G401 (cell line): Measurements from ENCODE around the gene MCF2L. TPM values are rescaled to one million over a fixed set of nuclear protein-coding genes. Genes with fewer than 3 reads are reported as not detected.
"Not testable (repeated sequence)": the region's sequence is repeated elsewhere in the genome, so short reads cannot be mapped to it uniquely, and the experiment has no call there.

ENCODE experiments used
- DNase-seq: peaks from one replicate; pipeline ENCODE4 v3.0.0-alpha.2; 2015; ENCODE audit warnings: low spot score
- in situ Hi-C: cut with HindIII; loops from 2 replicates; pipeline ENCODE4 v1.10.0; 2016; ENCODE audit warnings: low sequenced_read_pairs, mixed read lengths
- total RNA-seq: library from RNA; depleted of rRNA; stranded (reverse); fragments of >200 nt; shearing (Covaris generic); gene quantifications from 2 replicates; pipeline ENCODE4 v1.2.3, GENCODE V29; 2014

The MCF2L gene
- total RNA-seq, 1 experiment from 2014 or later, result 2.8 TPM

DNA sequence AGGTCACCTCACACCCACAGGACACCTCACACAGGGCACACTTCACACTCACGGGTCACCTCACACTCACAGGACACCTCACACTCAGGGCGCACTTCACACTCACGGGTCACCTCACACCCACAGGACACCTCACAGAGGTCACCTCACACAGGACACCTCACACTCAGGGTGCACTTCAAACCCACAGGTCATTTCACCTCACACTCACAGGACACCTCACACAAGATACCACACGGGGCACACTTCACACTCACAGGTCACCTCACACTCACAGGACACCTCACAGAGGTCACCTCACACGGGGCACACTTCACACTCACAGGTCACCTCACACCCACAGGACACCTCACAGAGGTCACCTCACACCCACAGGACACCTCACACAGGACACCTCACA is 142.8 kb downstream of the MCF2L start:
- DNase-seq, in situ Hi-C loops: not testable (repeated sequence)

DNA sequence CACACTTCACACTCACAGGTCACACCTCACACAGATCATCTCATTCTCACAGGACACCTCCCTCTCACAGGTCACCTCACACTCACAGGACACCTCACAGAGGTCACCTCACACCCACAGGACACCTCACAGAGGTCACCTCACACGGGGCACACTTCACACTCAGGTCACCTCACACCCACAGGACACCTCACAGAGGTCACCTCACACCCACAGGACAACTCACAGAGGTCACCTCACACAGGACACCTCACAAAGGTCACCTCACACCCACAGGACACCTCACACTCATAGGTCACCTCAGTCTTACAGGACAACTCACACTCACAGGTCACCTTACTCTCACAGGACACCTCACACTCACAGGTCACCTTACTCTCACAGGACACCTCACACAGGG is 143.5 kb downstream of the MCF2L start:
- DNase-seq, in situ Hi-C loops: not testable (repeated sequence)

DNA sequence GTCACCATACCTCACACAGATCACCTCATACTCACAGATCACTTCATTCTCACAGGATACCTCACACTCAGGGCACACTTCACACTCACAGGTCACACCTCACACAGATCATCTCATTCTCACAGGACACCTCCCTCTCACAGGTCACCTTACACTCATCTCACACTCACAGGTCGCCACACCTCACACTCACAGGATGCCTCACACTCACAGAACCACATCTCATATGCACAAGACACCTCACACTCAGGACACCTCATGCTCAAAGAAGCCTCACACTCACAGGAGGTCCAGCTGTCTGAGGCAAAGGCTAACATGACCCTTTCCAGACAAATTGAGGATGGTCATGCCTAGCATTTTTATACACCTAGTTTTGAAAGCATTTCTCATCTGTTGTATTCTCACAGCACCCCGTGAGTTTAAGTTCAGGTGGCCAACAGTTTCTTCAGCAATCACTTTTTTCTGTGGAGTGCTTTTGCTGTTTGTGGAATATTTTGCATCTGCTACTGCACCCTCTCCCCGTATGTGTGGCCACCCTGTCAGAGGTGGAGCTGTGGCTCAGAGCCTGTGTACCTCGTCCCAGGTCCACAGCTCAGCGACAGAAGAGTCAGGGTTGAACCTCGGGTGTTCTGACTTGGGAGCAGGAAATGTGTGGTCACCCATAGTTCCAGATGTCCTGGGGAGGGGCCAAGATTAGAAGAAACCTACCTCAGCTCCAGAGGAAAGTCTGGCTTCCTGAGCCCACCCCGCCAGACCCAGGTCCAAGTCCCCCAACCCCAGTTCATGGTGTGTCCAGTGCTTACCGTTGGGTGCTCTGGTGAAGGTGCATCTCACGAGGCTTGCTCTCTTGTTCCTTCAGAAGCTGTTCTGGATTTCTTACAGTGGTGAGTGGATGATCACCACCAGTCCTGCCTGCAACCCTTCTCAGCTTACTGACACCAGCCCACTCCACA is 144.2 kb downstream of the MCF2L start:
- no peak for DNase-seq
- in situ Hi-C loops, result no loop called here

DNA sequence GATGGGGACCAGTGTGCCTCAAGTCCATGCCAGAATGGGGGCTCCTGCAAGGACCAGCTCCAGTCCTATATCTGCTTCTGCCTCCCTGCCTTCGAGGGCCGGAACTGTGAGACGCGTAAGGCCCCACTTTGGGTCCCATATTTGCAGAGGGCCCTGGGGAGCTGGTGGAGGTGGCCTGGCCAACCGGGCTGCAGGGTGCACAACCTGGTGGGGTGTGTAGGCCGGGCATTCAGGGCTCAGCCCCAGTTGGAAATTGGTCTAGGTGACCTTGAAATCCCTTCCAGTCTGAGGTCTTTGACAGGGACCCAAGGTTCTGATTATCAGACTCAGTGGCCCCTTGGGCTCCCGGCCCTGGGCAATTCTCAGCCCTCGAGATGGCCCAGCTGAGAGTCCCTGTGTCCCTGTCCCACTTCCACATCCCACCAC is 144.8 kb downstream of the MCF2L start:
- DNase-seq, result no peak
- in situ Hi-C loops, result no loop called here

DNA sequence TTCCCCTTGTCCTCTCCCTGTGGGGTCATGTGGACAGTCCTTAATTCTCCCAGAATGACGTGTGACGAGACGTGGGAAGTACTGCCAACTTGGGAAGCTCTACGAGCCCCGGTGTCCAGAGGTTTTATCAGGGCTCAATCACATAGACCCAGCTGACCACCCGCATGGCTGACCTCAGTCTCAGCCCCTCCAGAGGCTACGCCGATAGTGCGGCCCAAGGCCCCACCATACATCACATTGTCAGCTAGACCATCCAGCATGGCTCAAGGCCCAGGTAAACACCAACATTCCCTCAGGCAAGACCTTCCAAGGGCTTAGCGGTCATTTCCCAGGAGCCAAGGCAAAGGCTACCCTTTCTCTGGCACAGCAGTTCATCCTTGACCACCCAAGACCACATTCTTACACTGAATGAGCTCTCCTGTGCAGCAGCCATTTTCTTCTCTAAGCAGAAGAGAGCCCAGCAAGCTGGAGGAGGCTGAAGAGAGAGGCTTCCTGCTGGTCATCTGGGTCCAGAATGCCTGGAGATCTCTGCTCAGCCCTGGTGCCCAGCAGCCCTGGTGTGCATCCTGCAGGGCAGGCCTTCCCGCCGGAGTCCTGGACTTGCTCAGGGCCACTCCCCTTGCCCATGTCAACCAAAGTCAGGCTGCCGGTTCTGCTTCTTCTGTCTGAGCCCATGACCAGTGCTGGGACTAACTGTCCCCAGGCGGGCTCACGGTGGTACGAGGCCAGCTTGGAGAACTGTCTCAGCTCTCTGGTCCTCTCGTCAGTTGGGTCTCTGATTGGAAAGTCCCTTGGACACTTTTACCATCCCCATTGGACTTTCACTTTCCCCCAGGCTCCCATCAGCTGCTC is 145.7 kb downstream of the MCF2L start:
- no peak for DNase-seq
- in situ Hi-C loops, result no loop called here

DNA sequence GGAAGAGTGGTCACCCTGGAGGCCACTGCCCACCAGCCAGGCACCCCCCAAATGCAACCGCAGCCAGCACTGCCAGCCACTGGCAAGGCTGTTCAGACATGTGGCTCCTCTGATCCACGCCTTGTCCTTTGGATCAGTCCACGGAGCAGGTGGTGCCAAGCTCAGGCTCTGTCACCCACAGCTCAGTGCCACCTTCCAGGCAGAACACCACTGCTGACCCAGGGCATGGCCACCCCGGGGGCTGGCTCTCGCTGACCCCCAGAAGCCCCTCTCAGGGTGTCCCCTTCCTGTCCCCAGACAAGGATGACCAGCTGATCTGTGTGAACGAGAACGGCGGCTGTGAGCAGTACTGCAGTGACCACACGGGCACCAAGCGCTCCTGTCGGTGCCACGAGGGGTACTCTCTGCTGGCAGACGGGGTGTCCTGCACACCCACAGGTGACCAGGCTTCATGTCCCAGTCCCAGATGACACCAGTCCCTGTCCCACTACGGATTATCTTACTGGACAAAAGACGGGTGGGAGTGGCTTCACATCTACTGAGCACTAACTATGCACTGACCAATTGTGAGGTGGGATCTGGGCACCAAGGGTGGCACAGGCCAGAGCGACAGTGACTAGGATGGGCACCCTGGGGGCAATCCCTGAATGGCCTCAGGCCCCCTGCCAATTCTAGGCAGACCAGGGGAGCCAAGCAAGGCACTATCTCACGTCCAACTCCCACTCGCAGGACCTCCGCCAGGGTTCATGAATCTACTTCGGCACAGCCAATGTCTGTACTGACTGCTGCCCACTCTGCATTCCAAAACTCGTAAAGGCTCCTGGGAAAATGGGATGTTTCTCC is 146.6 kb downstream of the MCF2L start:
- no peak for DNase-seq
- in situ Hi-C loops, result no loop called here

DNA sequence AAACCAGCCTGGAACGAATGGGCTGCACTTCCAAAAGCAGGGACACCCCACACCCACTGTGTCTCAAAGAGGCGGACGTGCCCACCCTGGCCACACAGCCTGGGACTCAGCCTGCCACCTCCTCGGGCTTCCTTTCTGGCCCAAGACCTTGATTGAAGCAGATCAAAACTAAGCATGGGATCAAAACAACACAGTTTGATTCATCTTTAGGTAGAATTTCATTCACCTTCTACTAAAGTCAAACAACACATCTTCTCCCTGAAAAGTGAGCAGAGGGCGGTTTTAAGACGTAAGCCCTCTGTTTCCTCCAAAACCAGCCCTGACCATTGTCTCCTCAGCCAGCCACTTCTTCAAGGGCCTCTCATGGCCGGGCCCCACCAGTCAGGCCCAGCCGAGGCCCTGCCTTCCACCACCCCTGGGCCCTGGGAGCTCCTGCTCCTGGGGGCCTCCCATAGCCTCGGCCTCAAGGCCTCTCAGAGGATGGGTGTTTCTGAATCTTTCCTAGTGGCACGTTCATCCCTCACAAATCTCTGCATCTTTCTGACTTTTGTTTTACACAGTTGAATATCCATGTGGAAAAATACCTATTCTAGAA is 147.3 kb downstream of the MCF2L start:
- in situ Hi-C loops, result no loop called here
- DNase-seq, result no peak

DNA sequence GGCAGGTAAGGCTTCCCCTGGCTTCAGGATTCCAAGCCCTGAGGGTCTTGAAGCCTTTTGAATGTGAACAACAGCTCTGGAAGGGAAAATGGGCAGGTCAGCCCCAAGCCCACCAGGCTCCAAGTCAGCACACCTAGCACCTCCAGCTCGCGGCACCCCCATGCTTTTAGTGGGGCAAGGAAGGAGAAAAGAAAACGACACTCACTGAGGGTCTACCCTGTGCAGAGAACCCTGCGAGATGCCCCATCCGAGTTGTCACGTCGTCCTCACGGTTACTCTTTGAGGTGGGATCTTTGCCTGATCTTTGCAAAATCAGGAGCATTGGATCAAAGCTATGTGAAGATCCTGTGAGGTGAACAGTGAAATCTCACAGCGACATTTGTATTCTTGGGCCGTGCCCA is 147.9 kb downstream of the MCF2L start:
- in situ Hi-C loops, result no loop called here
- no peak for DNase-seq

DNA sequence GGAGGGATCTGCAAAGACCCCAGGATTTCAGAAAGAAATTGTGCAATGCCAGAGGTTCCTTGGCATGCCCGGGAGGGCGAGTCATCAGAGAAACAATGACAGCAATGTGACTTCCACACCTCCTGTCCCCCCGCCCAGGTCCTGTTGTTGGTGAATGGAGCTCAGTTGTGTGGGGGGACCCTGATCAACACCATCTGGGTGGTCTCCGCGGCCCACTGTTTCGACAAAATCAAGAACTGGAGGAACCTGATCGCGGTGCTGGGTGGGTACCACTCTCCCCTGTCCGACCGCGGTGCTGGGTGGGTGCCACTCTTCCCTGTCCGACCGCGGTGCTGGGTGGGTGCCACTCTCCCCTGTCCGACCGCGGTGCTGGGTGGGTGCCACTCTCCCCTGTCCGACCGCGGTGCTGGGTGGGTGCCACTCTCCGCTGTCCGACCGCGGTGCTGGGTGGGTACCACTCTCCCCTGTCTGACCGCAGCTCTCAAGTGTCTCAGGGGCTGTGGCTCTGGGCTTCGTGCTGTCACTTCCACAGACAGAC is 148.4 kb downstream of the MCF2L start:
- no peak for DNase-seq
- in situ Hi-C loops, result no loop called here

DNA sequence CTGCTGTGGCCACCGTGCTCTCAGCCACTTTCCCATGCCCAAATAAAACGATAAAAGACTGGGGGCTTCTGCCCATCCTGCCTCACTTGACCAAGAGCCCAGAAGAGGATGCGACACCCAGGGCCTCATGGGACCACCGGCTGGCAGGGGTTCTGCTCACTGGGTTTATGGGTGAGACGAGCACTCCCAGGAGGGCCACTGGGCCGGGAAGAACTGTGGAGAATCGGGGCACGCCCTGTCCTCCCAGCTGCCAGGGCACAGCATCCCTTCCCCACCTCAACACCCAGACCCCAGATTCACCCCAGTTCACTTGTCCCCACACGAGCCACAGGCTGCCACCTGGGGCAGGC is 148.9 kb downstream of the MCF2L start:
- in situ Hi-C loops, result no loop called here
- no peak for DNase-seq

DNA sequence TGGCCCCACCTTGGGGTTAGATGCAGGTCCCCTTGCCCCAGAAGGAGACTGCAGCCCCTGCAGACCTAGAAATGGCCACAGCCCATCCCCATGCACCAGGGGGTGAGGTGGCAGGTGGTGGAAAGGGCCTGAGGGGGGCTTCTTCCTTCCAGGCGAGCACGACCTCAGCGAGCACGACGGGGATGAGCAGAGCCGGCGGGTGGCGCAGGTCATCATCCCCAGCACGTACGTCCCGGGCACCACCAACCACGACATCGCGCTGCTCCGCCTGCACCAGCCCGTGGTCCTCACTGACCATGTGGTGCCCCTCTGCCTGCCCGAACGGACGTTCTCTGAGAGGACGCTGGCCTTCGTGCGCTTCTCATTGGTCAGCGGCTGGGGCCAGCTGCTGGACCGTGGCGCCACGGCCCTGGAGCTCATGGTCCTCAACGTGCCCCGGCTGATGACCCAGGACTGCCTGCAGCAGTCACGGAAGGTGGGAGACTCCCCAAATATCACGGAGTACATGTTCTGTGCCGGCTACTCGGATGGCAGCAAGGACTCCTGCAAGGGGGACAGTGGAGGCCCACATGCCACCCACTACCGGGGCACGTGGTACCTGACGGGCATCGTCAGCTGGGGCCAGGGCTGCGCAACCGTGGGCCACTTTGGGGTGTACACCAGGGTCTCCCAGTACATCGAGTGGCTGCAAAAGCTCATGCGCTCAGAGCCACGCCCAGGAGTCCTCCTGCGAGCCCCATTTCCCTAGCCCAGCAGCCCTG is 149.4 kb downstream of the MCF2L start:
- in situ Hi-C loops, result no loop called here
- no peak for DNase-seq

DNA sequence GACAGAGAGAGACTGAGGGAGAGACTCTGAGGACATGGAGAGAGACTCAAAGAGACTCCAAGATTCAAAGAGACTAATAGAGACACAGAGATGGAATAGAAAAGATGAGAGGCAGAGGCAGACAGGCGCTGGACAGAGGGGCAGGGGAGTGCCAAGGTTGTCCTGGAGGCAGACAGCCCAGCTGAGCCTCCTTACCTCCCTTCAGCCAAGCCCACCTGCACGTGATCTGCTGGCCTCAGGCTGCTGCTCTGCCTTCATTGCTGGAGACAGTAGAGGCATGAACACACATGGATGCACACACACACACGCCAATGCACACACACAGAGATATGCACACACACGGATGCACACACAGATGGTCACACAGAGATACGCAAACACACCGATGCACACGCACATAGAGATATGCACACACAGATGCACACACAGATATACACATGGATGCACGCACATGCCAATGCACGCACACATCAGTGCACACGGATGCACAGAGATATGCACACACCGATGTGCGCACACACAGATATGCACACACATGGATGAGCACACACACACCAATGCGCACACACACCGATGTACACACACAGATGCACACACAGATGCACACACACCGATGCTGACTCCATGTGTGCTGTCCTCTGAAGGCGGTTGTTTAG is 150.3 kb downstream of the MCF2L start:
- in situ Hi-C loops, result no loop called here
- no peak for DNase-seq

DNA sequence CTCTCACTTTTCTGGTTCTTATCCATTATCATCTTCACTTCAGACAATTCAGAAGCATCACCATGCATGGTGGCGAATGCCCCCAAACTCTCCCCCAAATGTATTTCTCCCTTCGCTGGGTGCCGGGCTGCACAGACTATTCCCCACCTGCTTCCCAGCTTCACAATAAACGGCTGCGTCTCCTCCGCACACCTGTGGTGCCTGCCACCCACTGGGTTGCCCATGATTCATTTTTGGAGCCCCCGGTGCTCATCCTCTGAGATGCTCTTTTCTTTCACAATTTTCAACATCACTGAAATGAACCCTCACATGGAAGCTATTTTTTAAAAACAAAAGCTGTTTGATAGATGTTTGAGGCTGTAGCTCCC is 150.8 kb downstream of the MCF2L start:
- DNase-seq, result no peak
- in situ Hi-C loops, result no loop called here

DNA sequence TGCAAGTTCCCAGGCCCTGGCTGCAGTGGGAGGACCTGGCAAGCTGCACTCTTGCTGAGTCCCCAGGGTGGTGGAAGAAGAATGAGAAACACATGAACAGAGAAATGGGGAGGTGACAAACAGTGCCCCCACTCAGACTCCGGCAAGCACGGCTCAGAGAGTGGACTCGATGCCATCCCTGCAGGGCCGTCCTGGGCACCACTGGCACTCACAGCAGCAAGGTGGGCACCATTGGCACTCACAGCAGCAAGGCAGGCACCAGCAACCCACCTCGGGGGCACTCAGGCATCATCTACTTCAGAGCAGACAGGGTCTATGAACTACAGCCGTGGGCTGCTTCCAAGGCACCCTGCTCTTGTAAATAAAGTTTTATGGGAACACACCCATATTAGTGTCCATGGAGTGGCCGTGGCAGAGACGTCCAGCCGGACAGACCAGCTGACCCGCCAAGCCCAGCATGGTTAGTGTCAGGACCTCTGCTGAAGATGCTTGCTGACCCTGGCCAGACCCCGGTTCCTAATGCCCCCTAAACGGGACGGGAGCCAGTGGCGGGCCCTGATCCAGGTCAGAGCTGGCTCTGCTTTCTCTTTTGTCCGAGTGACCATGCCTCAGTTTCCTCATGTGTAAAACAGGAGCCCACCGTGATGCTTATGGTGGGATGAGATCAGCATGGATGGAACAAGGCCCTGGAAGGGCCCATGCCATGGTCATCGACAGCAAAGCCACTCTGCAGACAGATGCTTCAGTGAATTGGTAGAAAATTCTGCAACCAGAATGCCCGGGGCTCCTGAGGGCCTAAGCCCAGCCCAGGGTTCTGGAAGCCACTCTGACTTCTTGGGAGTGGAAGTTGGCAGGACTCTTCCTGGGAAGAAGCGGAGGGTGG is 151.5 kb downstream of the MCF2L start:
- in situ Hi-C loops, result no loop called here
- DNase-seq, result no peak

DNA sequence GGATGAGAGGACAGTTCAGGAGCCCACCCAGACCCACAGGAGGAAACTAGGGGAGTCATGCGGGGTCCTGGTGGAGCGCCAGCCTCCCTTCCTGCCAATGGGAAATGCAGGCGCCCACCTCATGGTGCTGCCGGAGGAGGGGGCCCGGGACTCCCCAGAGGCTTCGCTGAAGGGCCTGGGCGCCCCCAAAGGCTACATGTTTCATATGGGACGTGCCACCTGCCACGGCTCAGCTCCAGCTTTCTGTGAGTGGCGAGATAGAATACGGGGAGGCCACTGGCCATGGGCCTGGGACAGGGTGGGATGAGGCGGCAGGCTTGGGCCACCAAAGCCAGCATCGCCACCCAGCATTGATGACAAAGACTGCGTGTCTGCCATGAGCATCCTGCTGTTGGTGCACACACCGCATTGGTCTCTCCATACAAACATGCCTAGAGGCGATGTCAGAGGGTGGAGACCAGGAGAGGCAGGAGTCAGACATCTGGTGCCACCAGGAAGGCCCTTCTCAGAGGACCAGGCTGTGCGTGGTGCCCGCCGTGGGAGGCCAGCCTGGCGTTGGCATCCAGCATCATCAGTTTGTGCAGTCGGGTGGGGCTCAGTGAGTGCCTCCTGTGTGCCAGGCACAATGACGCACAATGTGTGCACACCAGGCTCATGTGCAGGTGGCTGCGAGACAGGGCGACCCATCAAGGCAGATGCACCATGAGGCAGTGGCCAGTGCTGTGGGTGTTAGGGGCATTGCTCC is 152.3 kb downstream of the MCF2L start:
- in situ Hi-C loops, result no loop called here

DNA sequence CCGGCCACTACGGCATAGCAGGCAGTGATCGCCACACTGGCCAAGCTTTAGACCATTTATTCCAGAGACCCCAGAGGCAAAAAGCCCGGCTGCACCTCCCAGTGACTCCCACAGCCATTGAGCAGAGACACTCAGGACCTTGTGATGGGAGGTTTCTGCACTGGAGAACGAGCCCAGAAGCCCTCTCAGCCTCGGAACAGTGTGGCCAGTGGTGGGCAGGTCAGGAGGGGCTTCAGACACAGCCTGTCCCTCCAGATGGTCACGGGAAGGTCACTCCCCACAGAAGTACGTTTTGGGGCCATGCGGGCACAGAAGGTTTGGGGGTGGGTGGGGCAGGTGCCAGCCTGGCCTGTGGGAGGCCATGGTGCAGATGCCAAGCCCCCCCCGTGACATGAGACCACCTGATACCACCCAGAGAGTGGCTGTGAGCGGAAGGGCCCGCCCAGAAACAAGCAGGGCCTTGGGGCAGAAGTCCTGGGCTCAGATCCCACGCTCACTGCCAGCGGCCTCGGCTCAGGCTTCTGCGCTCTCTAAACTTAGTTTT is 153.0 kb downstream of the MCF2L start:
- DNase-seq, result no peak

More for the DNA sequence above, 152.3 kb downstream of the MCF2L start:
- no peak for DNase-seq

More for the DNA sequence above, 153.0 kb downstream of the MCF2L start:
- in situ Hi-C loops, result no loop called here
